CD14-positive monocyte (primary cell): ENCODE results near the gene TAS2R14. TPM values are rescaled to one million over a fixed set of nuclear protein-coding genes. Genes with fewer than 3 reads are reported as not detected.

Experiments
- DNase-seq, 3 donors: peaks; one replicate each; pipeline ENCODE4 v3.0.0-alpha.2; 2011 to 2022
- H2AFZ ChIP-seq: 2 replicates; pipeline ENCODE4 v1.6.0; 2012; ENCODE audit warnings: mild to moderate bottlenecking, low read depth, low read length, inconsistent platforms; ENCODE audit not compliant: insufficient read depth, poor library complexity, severe bottlenecking
- H3K27ac ChIP-seq, 2 donors: 1 replicate in 1 of 2; 2 replicates in 1 of 2; pipeline ENCODE4 v1.5.1; 2012 to 2013; ENCODE audit warnings: low read length in 2 of 2, control low read depth in 1 of 2, inconsistent platforms in 1 of 2, low read depth in 1 of 2, mild to moderate bottlenecking in 1 of 2
- H3K27me3 ChIP-seq, 2 donors: one replicate each; pipeline versions ENCODE4 v1.6.0 to v1.6.1; 2011 to 2013; ENCODE audit warnings: low read length in 2 of 2; ENCODE audit not compliant: control insufficient read depth in 2 of 2, insufficient read depth in 2 of 2
- H3K36me3 ChIP-seq, 2 donors: replicated peaks in 1 of 2; 1 replicate in 1 of 2; 2 replicates in 1 of 2; pipeline versions ENCODE4 v1.5.1 to v1.6.1; 2012 to 2013; ENCODE audit warnings: low read length in 2 of 2, control low read depth in 1 of 2, inconsistent platforms in 1 of 2, mild to moderate bottlenecking in 1 of 2; ENCODE audit not compliant: insufficient read depth in 2 of 2, control insufficient read depth in 1 of 2
- H3K4me1 ChIP-seq, 2 donors: 1 replicate in 1 of 2; 2 replicates in 1 of 2; pipeline versions ENCODE4 v1.5.1 to v1.6.1; 2012 to 2013; ENCODE audit warnings: low read length in 2 of 2, control low read depth in 1 of 2, inconsistent platforms in 1 of 2, mild to moderate bottlenecking in 1 of 2, moderate library complexity in 1 of 2; ENCODE audit not compliant: insufficient read depth in 2 of 2, control insufficient read depth in 1 of 2
- H3K4me2 ChIP-seq: replicated peaks from 2 replicates; pipeline ENCODE3; 2012; ENCODE audit warnings: low read length, moderate library complexity, mild to moderate bottlenecking; ENCODE audit not compliant: poor library complexity, severe bottlenecking; ENCODE audit errors: extremely low read depth
- H3K4me3 ChIP-seq, 3 experiments: fragments of 200-600 bp in 1 of 3; sonication (generic) in 1 of 3; replicated peaks in 1 of 3; 1 replicate in 2 of 3; 2 replicates in 1 of 3; pipeline ENCODE4 v1.5.1; 2011 to 2013; ENCODE audit warnings: low read length in 3 of 3, mild to moderate bottlenecking in 3 of 3, control low read depth in 2 of 3, low read depth in 2 of 3, inconsistent platforms in 1 of 3, moderate library complexity in 1 of 3
- H3K79me2 ChIP-seq: 2 replicates; pipeline ENCODE4 v1.6.0; 2012; ENCODE audit warnings: mild to moderate bottlenecking, control low read depth, inconsistent platforms, low read length, moderate library complexity; ENCODE audit not compliant: insufficient read depth
- H3K9ac ChIP-seq: 2 replicates; pipeline ENCODE4 v1.6.0; 2017; ENCODE audit warnings: low read length, mild to moderate bottlenecking; ENCODE audit not compliant: insufficient read depth, poor library complexity, severe bottlenecking
- H3K9me3 ChIP-seq, 2 donors: replicated peaks in 1 of 2; 1 replicate in 1 of 2; 2 replicates in 1 of 2; pipeline versions ENCODE4 v1.5.1 to v1.6.1; 2012 to 2013; ENCODE audit warnings: low read length in 2 of 2, control low read depth in 1 of 2; ENCODE audit not compliant: control insufficient read depth in 1 of 2, insufficient read depth in 1 of 2
- H4K20me1 ChIP-seq: 2 replicates; pipeline ENCODE4 v1.6.0; 2012; ENCODE audit warnings: mild to moderate bottlenecking, low read length, control low read depth, moderate library complexity; ENCODE audit not compliant: insufficient read depth
- H3K27ac Mint-ChIP-seq, 7 donors: one replicate each; pipeline ENCODE4 v1.8.0; 2020; ENCODE audit warnings: mild to moderate bottlenecking in 7 of 7, mixed read lengths in 7 of 7, moderate library complexity in 6 of 7, inconsistent platforms in 2 of 7
- H3K27me3 Mint-ChIP-seq, 3 donors: one replicate each; pipeline ENCODE4 v1.8.0; 2021 to 2022; ENCODE audit warnings: low read depth in 3 of 3, mild to moderate bottlenecking in 3 of 3, mixed read lengths in 3 of 3, moderate library complexity in 3 of 3, inconsistent platforms in 1 of 3
- H3K36me3 Mint-ChIP-seq, 2 donors: one replicate each; pipeline ENCODE4 v1.8.0; 2020; ENCODE audit warnings: mixed read lengths in 2 of 2, inconsistent platforms in 1 of 2, mild to moderate bottlenecking in 1 of 2
- H3K4me1 Mint-ChIP-seq: one replicate; pipeline ENCODE4 v1.8.0; 2020; ENCODE audit warnings: mild to moderate bottlenecking, mixed read lengths
- H3K4me3 Mint-ChIP-seq, 2 donors: one replicate each; pipeline ENCODE4 v1.8.0; 2020; ENCODE audit warnings: mild to moderate bottlenecking in 2 of 2, mixed read lengths in 2 of 2, moderate library complexity in 1 of 2
- H3K9me3 Mint-ChIP-seq, 7 donors: one replicate each; pipeline ENCODE4 v1.8.0; 2020 to 2022; ENCODE audit warnings: mixed read lengths in 7 of 7, mild to moderate bottlenecking in 6 of 7, moderate library complexity in 6 of 7, inconsistent platforms in 2 of 7
- WGBS: methylation state at CpG from one replicate; pipeline ENCODE4 v1.1.5; 2013; ENCODE audit warnings: missing lambda C conversion rate; ENCODE audit not compliant: insufficient coverage; 5-methylcytosine and 5-hydroxymethylcytosine counted together
- intact Hi-C, 2 donors: fragments of 100-400 bp; cut with micrococcal nuclease; formaldehyde crosslinking; loops; one replicate each; pipeline versions ENCODE4 v1.15.0 to v1.15.1; 2023
- polyA plus RNA-seq, 3 donors: library from polyadenylated mRNA; depleted of rRNA in 1 of 3; unstranded in 2 of 3; stranded (reverse) in 1 of 3; fragments of 300-500 nt in 2 of 3; fragments of >200 nt in 1 of 3; fragmentation: Illumina TruSeq in 2 of 3; gene quantifications; 1 replicate in 2 of 3; 2 replicates in 1 of 3; pipeline ENCODE4 v1.2.3, GENCODE V29; 2012 to 2021
- TF ChIP-seq, protein P1 (sequence below): fragments of 200-600 bp; IDR thresholded peaks from one replicate; pipeline ENCODE4 v1.8.0; 2022; ENCODE audit warnings: antibody characterized with exemption, mild to moderate bottlenecking

TAS2R14 gene
- polyA plus RNA-seq, 3 donors, result 0.53 to 1.5 (median 0.61) TPM

- no peaks in the 10 kb centered on the region for H3K36me3 ChIP-seq
- no peaks in the 10 kb centered on the region for H4K20me1 ChIP-seq
- no peaks in the 10 kb centered on the region for H3K9me3 ChIP-seq
- Mint-ChIP-seq H3K27me3 (no peaks in the 10 kb centered on the region), H3K4me3 (no peak overlapping the region), H3K4me1 (no peaks in the 10 kb centered on the region), H3K9me3 (peaks cover 0 to 13% (median 7%) of the 10 kb centered on the region in 7 donors), H3K36me3 (peaks cover 3 to 8% of the 10 kb centered on the region in 2 donors), H3K27ac (no peak overlapping the region)
- no peaks in the 10 kb centered on the region for H3K4me1 ChIP-seq
- no peak overlapping the region for H3K4me2 ChIP-seq
- H2AFZ ChIP-seq, result no peak overlapping the region
- no peaks in the 10 kb centered on the region for H3K79me2 ChIP-seq
- H3K9ac ChIP-seq, result no peak overlapping the region
- intact Hi-C loops, result no loop called here
- no peaks in the 10 kb centered on the region for H3K27me3 ChIP-seq
- TF ChIP-seq, protein P1, sequence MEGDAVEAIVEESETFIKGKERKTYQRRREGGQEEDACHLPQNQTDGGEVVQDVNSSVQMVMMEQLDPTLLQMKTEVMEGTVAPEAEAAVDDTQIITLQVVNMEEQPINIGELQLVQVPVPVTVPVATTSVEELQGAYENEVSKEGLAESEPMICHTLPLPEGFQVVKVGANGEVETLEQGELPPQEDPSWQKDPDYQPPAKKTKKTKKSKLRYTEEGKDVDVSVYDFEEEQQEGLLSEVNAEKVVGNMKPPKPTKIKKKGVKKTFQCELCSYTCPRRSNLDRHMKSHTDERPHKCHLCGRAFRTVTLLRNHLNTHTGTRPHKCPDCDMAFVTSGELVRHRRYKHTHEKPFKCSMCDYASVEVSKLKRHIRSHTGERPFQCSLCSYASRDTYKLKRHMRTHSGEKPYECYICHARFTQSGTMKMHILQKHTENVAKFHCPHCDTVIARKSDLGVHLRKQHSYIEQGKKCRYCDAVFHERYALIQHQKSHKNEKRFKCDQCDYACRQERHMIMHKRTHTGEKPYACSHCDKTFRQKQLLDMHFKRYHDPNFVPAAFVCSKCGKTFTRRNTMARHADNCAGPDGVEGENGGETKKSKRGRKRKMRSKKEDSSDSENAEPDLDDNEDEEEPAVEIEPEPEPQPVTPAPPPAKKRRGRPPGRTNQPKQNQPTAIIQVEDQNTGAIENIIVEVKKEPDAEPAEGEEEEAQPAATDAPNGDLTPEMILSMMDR, result no peak
- 40% methylated on average over 2 of the region's 4 CpGs for WGBS
- DNase-seq, result no peak
- no peak overlapping the region for H3K4me3 ChIP-seq
- H3K27ac ChIP-seq, result no peak overlapping the region
Observed at GRCh38 chr12:10960211-10960610, 21.1 kb upstream of the TAS2R14 start.

- H3K36me3 Mint-ChIP-seq, result peaks cover 3 to 8% of the 10 kb centered on the region in 2 donors
- H3K27me3 ChIP-seq, result no peaks in the 10 kb centered on the region
Observed at GRCh38 chr12:10959804-10960203, 20.7 kb upstream of the TAS2R14 start.

More at GRCh38 chr12:10959804-10960203, 20.7 kb upstream of the TAS2R14 start:
- Mint-ChIP-seq H3K27me3 (no peaks in the 10 kb centered on the region), H3K9me3 (peaks cover 2 to 15% (median 10%) of the 10 kb centered on the region in 7 donors), H3K27ac (no peak overlapping the region), H3K4me1 (no peaks in the 10 kb centered on the region), H3K4me3 (no peak overlapping the region)
- intact Hi-C loops, result no loop called here
- WGBS, result no CpG with 5 or more reads among the region's 2 CpGs
- no peaks in the 10 kb centered on the region for H3K79me2 ChIP-seq
- no peak for DNase-seq
- no peak overlapping the region for H3K4me3 ChIP-seq
- H4K20me1 ChIP-seq, result no peaks in the 10 kb centered on the region
- H3K36me3 ChIP-seq, result no peaks in the 10 kb centered on the region
- H3K27ac ChIP-seq, result no peak overlapping the region
- H3K9ac ChIP-seq, result no peak overlapping the region
- H3K4me2 ChIP-seq, result no peak overlapping the region
- no peaks in the 10 kb centered on the region for H3K4me1 ChIP-seq
- TF ChIP-seq, protein P1, result no peak
- H2AFZ ChIP-seq, result no peak overlapping the region
- H3K9me3 ChIP-seq, result no peaks in the 10 kb centered on the region
